Naive B cell (primary cell): ENCODE measurements around the gene PSEN2. TPM values are rescaled to one million over a fixed set of nuclear protein-coding genes. Genes with fewer than 3 reads are reported as not detected.

Source experiments
- ATAC-seq, 2 donors: fragments of 150-1000 bp; cut with Tn5 transposase; 2 replicates each; pipeline ENCODE4 v1.10.0; 2021; ENCODE audit warnings: low read depth in 2 of 2, mild to moderate bottlenecking in 2 of 2, moderate library complexity in 2 of 2
- DNase-seq: peaks from one replicate; pipeline ENCODE4 v3.0.0; 2022
- H3K27ac Mint-ChIP-seq, 6 donors: one replicate each; pipeline ENCODE4 v1.8.0; 2020 to 2022; ENCODE audit warnings: mild to moderate bottlenecking in 6 of 6, mixed read lengths in 6 of 6, moderate library complexity in 5 of 6, inconsistent platforms in 2 of 6
- H3K27me3 Mint-ChIP-seq, 3 donors: one replicate each; pipeline ENCODE4 v1.8.0; 2021 to 2022; ENCODE audit warnings: mixed read lengths in 3 of 3, mild to moderate bottlenecking in 1 of 3
- H3K36me3 Mint-ChIP-seq, 2 donors: one replicate each; pipeline ENCODE4 v1.8.0; 2020 to 2022; ENCODE audit warnings: mixed read lengths in 2 of 2, inconsistent platforms in 1 of 2, mild to moderate bottlenecking in 1 of 2
- H3K4me1 Mint-ChIP-seq, 3 donors: one replicate each; pipeline ENCODE4 v1.8.0; 2020 to 2022; ENCODE audit warnings: mixed read lengths in 3 of 3, inconsistent platforms in 1 of 3, mild to moderate bottlenecking in 1 of 3, moderate library complexity in 1 of 3
- H3K4me3 Mint-ChIP-seq, 8 donors: one replicate each; pipeline ENCODE4 v1.8.0; 2020 to 2022; ENCODE audit warnings: mild to moderate bottlenecking in 8 of 8, mixed read lengths in 8 of 8, moderate library complexity in 8 of 8, inconsistent platforms in 2 of 8
- H3K9me3 Mint-ChIP-seq, 7 donors: one replicate each; pipeline ENCODE4 v1.8.0; 2020 to 2022; ENCODE audit warnings: mixed read lengths in 7 of 7, mild to moderate bottlenecking in 5 of 7, inconsistent platforms in 2 of 7, moderate library complexity in 1 of 7
- polyA plus RNA-seq, 6 donors: library from polyadenylated mRNA; unstranded; fragments of 300-500 nt; fragmentation: Illumina TruSeq; gene quantifications; one replicate each; pipeline ENCODE4 v1.2.3, GENCODE V29; 2021; ENCODE audit warnings: low read depth in 6 of 6

The PSEN2 gene
- polyA plus RNA-seq, 6 donors from 2014 or later: 5.5 to 15.0 (median 10.3) TPM

- ATAC-seq (no peak), DNase-seq (no peak)
- Mint-ChIP-seq H3K27me3 (no peaks in the 10 kb centered on the region), H3K4me1 (peaks cover 19 to 33% (median 25%) of the 10 kb centered on the region in 3 donors), H3K4me3 (peak overlapping the region; percentile 82 to 94 (median 89)), H3K36me3 (peaks cover 0 to 3% of the 10 kb centered on the region in 2 donors), H3K27ac (peak overlapping the region in 1 of 6 donors; percentile 73), H3K9me3 (no peaks in the 10 kb centered on the region)
These were observed 1.4 kb downstream of the PSEN2 start for GRCh38 chr1:226871636-226872327.

GRCh38 chr1:226872437-226872836 is 2.0 kb downstream of the PSEN2 start:
- peak overlapping the region in 1 of 6 donors; percentile 52 for H3K27ac Mint-ChIP-seq
- H3K36me3 Mint-ChIP-seq: peaks cover 0 to 6% of the 10 kb centered on the region in 2 donors
- no peaks in the 10 kb centered on the region for H3K9me3 Mint-ChIP-seq
- DNase-seq (no peak), ATAC-seq (no peak)
- peaks cover 19 to 33% (median 25%) of the 10 kb centered on the region in 3 donors for H3K4me1 Mint-ChIP-seq
- H3K4me3 Mint-ChIP-seq: peak overlapping the region in 3 of 8 donors; percentile 4 to 85 (median 82)
- no peaks in the 10 kb centered on the region for H3K27me3 Mint-ChIP-seq

GRCh38 chr1:226873771-226874578 is 3.6 kb downstream of the PSEN2 start:
- H3K27ac Mint-ChIP-seq: peak overlapping the region in 1 of 6 donors; percentile 47
- no peaks in the 10 kb centered on the region for H3K27me3 Mint-ChIP-seq
- ATAC-seq (no peak), DNase-seq (no peak)
- peak overlapping the region in 1 of 8 donors; percentile 18 for H3K4me3 Mint-ChIP-seq
- H3K4me1 Mint-ChIP-seq: peaks cover 19 to 33% (median 25%) of the 10 kb centered on the region in 3 donors
- H3K9me3 Mint-ChIP-seq: no peaks in the 10 kb centered on the region
- H3K36me3 Mint-ChIP-seq: peaks cover 0 to 12% of the 10 kb centered on the region in 2 donors

GRCh38 chr1:226874579-226875425 is 4.4 kb downstream of the PSEN2 start:
- no peak for ATAC-seq
- no peaks in the 10 kb centered on the region for H3K27me3 Mint-ChIP-seq
- peak overlapping the region in 3 of 6 donors; percentile 7 to 85 (median 47) for H3K27ac Mint-ChIP-seq

GRCh38 chr1:226875641-226876295 is 5.4 kb downstream of the PSEN2 start:
- no peaks in the 10 kb centered on the region for H3K9me3 Mint-ChIP-seq

More at GRCh38 chr1:226874579-226875425, 4.4 kb downstream of the PSEN2 start:
- no peak for DNase-seq
- H3K9me3 Mint-ChIP-seq: no peaks in the 10 kb centered on the region
- peaks cover 19 to 28% (median 25%) of the 10 kb centered on the region in 3 donors for H3K4me1 Mint-ChIP-seq
- peaks cover 0 to 19% of the 10 kb centered on the region in 2 donors for H3K36me3 Mint-ChIP-seq
- peak overlapping the region in 1 of 8 donors; percentile 41 for H3K4me3 Mint-ChIP-seq

GRCh38 chr1:226877669-226878068 is 7.3 kb downstream of the PSEN2 start:
- peaks cover 9 to 20% of the 10 kb centered on the region in 2 donors for H3K36me3 Mint-ChIP-seq
- H3K27me3 Mint-ChIP-seq: no peaks in the 10 kb centered on the region
- peaks cover 24 to 25% (median 24%) of the 10 kb centered on the region in 3 donors for H3K4me1 Mint-ChIP-seq
- no peak overlapping the region for H3K4me3 Mint-ChIP-seq
- ATAC-seq: no peak
- no peak overlapping the region for H3K27ac Mint-ChIP-seq
- DNase-seq: no peak
- H3K9me3 Mint-ChIP-seq: no peaks in the 10 kb centered on the region

More at GRCh38 chr1:226875641-226876295, 5.4 kb downstream of the PSEN2 start:
- Mint-ChIP-seq H3K36me3 (peaks cover 2 to 20% of the 10 kb centered on the region in 2 donors), H3K27ac (no peak overlapping the region), H3K27me3 (no peaks in the 10 kb centered on the region), H3K4me3 (peak overlapping the region in 1 of 8 donors; percentile 41), H3K4me1 (peaks cover 15 to 26% (median 25%) of the 10 kb centered on the region in 3 donors)
- ATAC-seq (no peak), DNase-seq (no peak)

- Mint-ChIP-seq H3K4me3 (peak overlapping the region in 3 of 8 donors; percentile 18 to 46 (median 22)), H3K27ac (peak overlapping the region in 3 of 6 donors; percentile 44 to 92 (median 86)), H3K9me3 (no peaks in the 10 kb centered on the region), H3K4me1 (peaks cover 44% of the 10 kb centered on the region in 3 donors), H3K27me3 (no peaks in the 10 kb centered on the region), H3K36me3 (peaks cover 9 to 20% of the 10 kb centered on the region in 2 donors)
- DNase-seq (no peak), ATAC-seq (no peak)
These were observed 10.2 kb downstream of the PSEN2 start for GRCh38 chr1:226880372-226881287.

- H3K27me3 Mint-ChIP-seq: no peaks in the 10 kb centered on the region
- ATAC-seq: no peak
- H3K4me1 Mint-ChIP-seq: peaks cover 54 to 55% (median 54%) of the 10 kb centered on the region in 3 donors
- H3K36me3 Mint-ChIP-seq: peaks cover 9 to 17% of the 10 kb centered on the region in 2 donors
- no peaks in the 10 kb centered on the region for H3K9me3 Mint-ChIP-seq
- no peak for DNase-seq
- H3K4me3 Mint-ChIP-seq: peak overlapping the region in 6 of 8 donors; percentile 22 to 89 (median 71)
- peak overlapping the region; percentile 26 to 93 (median 74) for H3K27ac Mint-ChIP-seq
These were observed 11.2 kb downstream of the PSEN2 start for GRCh38 chr1:226881515-226882185.

- DNase-seq (no peak), ATAC-seq (peak in 1 of 2 donors; percentile 17)
- Mint-ChIP-seq H3K36me3 (peaks cover 9 to 13% of the 10 kb centered on the region in 2 donors), H3K27ac (peak overlapping the region; percentile 53 to 93 (median 90)), H3K27me3 (no peaks in the 10 kb centered on the region), H3K4me3 (peak overlapping the region; percentile 16 to 89 (median 66)), H3K9me3 (no peaks in the 10 kb centered on the region), H3K4me1 (peaks cover 57 to 58% (median 57%) of the 10 kb centered on the region in 3 donors)
These were observed 11.8 kb downstream of the PSEN2 start for GRCh38 chr1:226882187-226882586.

- no peaks in the 10 kb centered on the region for H3K27me3 Mint-ChIP-seq
- DNase-seq: peak; percentile 54
- H3K36me3 Mint-ChIP-seq: peaks cover 9% of the 10 kb centered on the region in 2 donors
- H3K27ac Mint-ChIP-seq: peak overlapping the region; percentile 53 to 93 (median 90)
- peak overlapping the region; percentile 41 to 89 (median 71) for H3K4me3 Mint-ChIP-seq
- ATAC-seq: peak; percentile 94
- peaks cover 57 to 58% (median 57%) of the 10 kb centered on the region in 3 donors for H3K4me1 Mint-ChIP-seq
- no peaks in the 10 kb centered on the region for H3K9me3 Mint-ChIP-seq
These were observed 12.4 kb downstream of the PSEN2 start for GRCh38 chr1:226882631-226883409.
